IgD-negative memory B cell (primary cell): ENCODE data around the gene LCNL1. TPM values are rescaled to one million over a fixed set of nuclear protein-coding genes. Genes with fewer than 3 reads are reported as not detected.
A peak's percentile ranks its signal among the peaks of the same experiment; 100 is the strongest.

Source experiments
- H3K27ac Mint-ChIP-seq, 3 donors: one replicate each; pipeline ENCODE4 v1.8.0; 2020 to 2022; ENCODE audit warnings: mild to moderate bottlenecking in 3 of 3, mixed read lengths in 3 of 3, moderate library complexity in 1 of 3
- H3K27me3 Mint-ChIP-seq: one replicate; pipeline ENCODE4 v1.8.0; 2021; ENCODE audit warnings: mixed read lengths
- H3K36me3 Mint-ChIP-seq: one replicate; pipeline ENCODE4 v1.8.0; 2020; ENCODE audit warnings: mild to moderate bottlenecking, mixed read lengths
- H3K4me1 Mint-ChIP-seq, 3 donors: one replicate each; pipeline ENCODE4 v1.8.0; 2020 to 2022; ENCODE audit warnings: mixed read lengths in 3 of 3, mild to moderate bottlenecking in 1 of 3
- H3K4me3 Mint-ChIP-seq, 4 donors: one replicate each; pipeline ENCODE4 v1.8.0; 2020 to 2022; ENCODE audit warnings: mild to moderate bottlenecking in 4 of 4, mixed read lengths in 4 of 4, moderate library complexity in 3 of 4
- H3K9me3 Mint-ChIP-seq, 3 donors: one replicate each; pipeline ENCODE4 v1.8.0; 2020 to 2021; ENCODE audit warnings: mixed read lengths in 3 of 3, mild to moderate bottlenecking in 1 of 3
- polyA plus RNA-seq: library from polyadenylated mRNA; unstranded; fragments of 300-500 nt; fragmentation: Illumina TruSeq; gene quantifications from one replicate; pipeline ENCODE4 v1.2.3, GENCODE V29; 2021

Gene LCNL1
- polyA plus RNA-seq, 1 donor from 2014 or later, result not detected

DNA sequence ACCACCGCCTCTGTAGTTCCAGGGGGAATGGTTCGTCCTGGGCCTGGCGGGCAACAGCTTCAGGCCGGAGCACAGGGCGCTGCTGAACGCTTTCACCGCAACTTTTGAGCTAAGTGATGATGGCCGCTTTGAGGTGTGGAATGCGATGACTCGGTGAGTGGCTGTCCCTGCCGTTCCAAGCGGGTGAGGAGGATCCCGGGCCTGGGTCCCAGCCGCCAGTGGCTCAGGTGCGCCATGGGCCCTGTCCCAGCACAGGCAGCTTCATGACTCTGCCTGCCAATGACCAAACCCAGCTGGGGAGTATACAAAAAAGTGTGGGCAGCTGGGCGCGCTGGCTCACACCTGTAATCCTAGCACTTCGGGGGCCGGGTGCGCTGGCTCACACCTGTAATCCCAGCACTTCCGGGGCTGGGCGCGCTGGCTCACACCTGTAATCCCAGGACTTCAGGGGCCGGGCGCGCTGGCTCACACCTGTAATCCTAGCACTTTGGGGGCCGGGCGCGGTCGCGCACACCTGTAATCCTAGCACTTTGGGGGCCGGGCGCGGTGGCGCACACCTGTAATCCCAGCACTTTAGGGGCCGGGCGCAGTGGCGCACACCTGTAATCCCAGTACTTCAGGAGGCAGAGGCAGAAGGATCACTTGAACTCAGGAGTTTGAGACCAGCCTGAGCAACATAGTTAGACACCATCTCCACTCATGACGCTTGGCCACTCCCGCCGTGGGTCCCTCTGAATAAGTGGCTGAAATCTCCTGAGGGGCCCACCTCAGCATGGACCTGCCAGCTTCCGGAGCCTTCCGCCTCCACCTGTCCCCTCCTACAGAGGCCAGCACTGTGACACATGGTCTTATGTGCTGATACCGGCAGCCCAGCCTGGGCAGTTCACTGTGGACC lies 29.7 kb upstream of the LCNL1 start:
- Mint-ChIP-seq H3K4me3 (no peak overlapping the region), H3K27me3 (peaks cover 2% of the 10 kb centered on the region), H3K27ac (no peak overlapping the region), H3K4me1 (peaks cover 0 to 5% (median 4%) of the 10 kb centered on the region in 3 donors), H3K9me3 (no peaks in the 10 kb centered on the region), H3K36me3 (no peaks in the 10 kb centered on the region)

GRCh38 chr9:136953771-136954269 lies 29.0 kb upstream of the LCNL1 start:
- no peaks in the 10 kb centered on the region for H3K36me3 Mint-ChIP-seq
- H3K27me3 Mint-ChIP-seq, result peaks cover 3% of the 10 kb centered on the region
- no peaks in the 10 kb centered on the region for H3K9me3 Mint-ChIP-seq
- H3K4me1 Mint-ChIP-seq, result peaks cover 0 to 3% (median 2%) of the 10 kb centered on the region in 3 donors
- H3K27ac Mint-ChIP-seq, result no peak overlapping the region
- H3K4me3 Mint-ChIP-seq, result no peak overlapping the region

DNA sequence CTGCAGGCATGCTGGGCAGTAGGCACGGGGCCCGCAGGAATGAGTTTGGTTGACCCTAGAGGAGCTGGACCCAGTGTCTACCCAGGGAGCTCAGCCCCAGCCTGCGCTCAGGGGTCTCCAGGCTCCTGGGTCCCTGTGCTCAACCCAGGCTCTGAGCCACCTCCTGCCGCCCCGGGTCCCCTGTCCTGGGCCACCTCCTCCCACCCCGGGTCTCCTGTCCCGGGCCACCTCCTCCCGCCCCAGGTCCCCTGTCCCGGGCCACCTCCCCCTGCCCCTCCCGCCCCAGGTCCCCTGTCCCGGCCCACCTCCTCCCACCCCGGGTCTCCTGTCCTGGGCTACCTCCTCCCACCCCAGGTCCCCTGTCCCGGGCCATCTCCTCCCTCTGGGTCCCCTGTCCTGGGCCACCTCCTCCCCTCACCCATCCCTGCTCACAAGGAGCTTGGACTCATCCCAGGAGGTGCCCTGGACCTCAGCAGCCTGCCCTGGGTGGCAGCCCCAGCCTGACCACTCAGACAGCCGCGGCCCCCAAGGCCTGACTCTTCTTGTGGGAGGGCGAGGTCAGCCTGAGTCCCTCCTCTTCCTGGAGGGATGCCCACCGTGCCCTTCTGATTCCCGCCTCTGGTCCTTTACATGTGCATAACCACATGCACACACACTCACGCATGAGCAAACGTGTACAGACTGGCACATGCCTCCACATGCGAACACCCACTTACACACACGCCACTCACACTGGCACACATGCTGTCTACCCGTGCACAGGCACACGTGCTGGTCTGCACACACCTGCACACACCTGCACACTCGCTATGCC lies 28.3 kb upstream of the LCNL1 start:
- H3K4me3 Mint-ChIP-seq, result no peak overlapping the region
- no peak overlapping the region for H3K27ac Mint-ChIP-seq
- H3K27me3 Mint-ChIP-seq, result peaks cover 3% of the 10 kb centered on the region

GRCh38 chr9:136955202-136955942 lies 27.4 kb upstream of the LCNL1 start:
- Mint-ChIP-seq H3K9me3 (no peaks in the 10 kb centered on the region), H3K4me3 (peak overlapping the region in 1 of 4 donors; percentile 17), H3K36me3 (no peaks in the 10 kb centered on the region), H3K27me3 (peaks cover 3% of the 10 kb centered on the region), H3K4me1 (peaks cover 0 to 2% (median 0%) of the 10 kb centered on the region in 3 donors), H3K27ac (no peak overlapping the region)

More for the DNA sequence above, 28.3 kb upstream of the LCNL1 start:
- Mint-ChIP-seq H3K36me3 (no peaks in the 10 kb centered on the region), H3K4me1 (peaks cover 0 to 3% (median 0%) of the 10 kb centered on the region in 3 donors), H3K9me3 (no peaks in the 10 kb centered on the region)

DNA sequence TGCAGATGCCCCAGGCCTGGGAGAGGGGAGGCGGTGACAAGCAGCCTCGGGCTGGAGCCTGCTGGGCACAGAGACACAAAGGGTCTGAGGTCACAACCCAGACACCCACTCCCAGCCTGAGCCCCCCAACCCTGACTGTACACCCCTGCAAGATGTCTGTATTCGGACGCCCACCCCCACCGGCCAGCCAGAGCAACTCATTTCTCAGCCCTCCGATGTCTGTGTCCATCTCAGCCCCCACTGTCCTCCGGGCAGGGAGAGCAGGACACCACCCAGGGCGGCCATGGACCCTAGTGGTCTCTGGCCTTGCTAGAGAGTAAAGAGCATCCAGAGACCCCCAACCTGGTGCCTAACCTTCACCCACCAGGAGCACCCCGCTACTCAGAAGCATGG lies 26.9 kb upstream of the LCNL1 start:
- Mint-ChIP-seq H3K4me3 (peak overlapping the region in 1 of 4 donors; percentile 13), H3K27ac (no peak overlapping the region), H3K27me3 (peaks cover 3% of the 10 kb centered on the region), H3K4me1 (no peaks in the 10 kb centered on the region), H3K36me3 (no peaks in the 10 kb centered on the region), H3K9me3 (no peaks in the 10 kb centered on the region)

DNA sequence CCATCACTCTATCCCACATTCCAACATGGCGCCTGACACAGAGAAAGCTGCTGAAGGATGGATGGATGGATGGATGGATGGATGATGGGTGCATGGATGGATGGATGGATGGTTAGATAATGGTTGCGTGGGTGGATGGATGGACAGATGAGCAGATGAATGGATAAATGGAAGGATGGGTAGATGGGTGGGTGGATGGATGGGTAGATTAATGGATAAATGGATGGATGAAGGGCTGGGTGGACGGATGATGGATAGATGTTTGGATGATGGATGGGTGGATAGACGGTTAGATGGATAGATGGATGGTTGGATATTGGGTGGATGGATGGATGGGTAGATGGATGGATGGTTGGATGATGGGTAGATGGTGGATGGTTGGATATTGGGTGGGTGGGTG lies 26.2 kb upstream of the LCNL1 start:
- peaks cover 3% of the 10 kb centered on the region for H3K27me3 Mint-ChIP-seq
- no peaks in the 10 kb centered on the region for H3K4me1 Mint-ChIP-seq
- no peaks in the 10 kb centered on the region for H3K36me3 Mint-ChIP-seq
- H3K27ac Mint-ChIP-seq, result no peak overlapping the region
- peak overlapping the region in 1 of 4 donors; percentile 13 for H3K4me3 Mint-ChIP-seq
- no peaks in the 10 kb centered on the region for H3K9me3 Mint-ChIP-seq

- H3K4me1 Mint-ChIP-seq, result no peaks in the 10 kb centered on the region
- H3K27me3 Mint-ChIP-seq, result peaks cover 3% of the 10 kb centered on the region
- H3K27ac Mint-ChIP-seq, result no peak overlapping the region
- H3K36me3 Mint-ChIP-seq, result no peaks in the 10 kb centered on the region
- no peaks in the 10 kb centered on the region for H3K9me3 Mint-ChIP-seq
- no peak overlapping the region for H3K4me3 Mint-ChIP-seq
Measured at GRCh38 chr9:136957461-136957860, 25.3 kb upstream of the LCNL1 start.

DNA sequence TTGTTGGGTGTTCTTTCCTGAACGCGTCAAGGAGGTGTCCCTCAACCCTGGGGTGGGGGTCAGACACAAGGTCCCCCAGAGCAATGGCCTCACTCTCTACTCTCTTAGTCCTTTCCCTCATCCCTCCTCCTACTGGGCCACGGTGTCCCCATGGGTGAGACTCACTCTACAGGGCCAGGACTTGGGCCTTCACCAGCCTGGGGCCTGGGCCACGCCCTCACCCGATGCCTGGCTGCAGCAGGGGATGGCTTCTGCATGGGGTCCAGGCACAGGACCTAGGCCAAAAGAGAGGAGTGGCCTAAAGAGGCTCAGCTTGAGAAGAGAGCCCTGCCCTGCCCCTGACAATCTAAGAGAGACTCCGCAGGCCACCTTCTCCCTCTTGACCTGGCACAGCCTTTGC lies 24.9 kb upstream of the LCNL1 start:
- Mint-ChIP-seq H3K9me3 (no peaks in the 10 kb centered on the region), H3K4me1 (no peaks in the 10 kb centered on the region), H3K4me3 (no peak overlapping the region), H3K36me3 (no peaks in the 10 kb centered on the region), H3K27ac (no peak overlapping the region), H3K27me3 (peaks cover 3% of the 10 kb centered on the region)

GRCh38 chr9:136958473-136958872 lies 24.3 kb upstream of the LCNL1 start:
- peaks cover 3% of the 10 kb centered on the region for H3K27me3 Mint-ChIP-seq
- no peaks in the 10 kb centered on the region for H3K36me3 Mint-ChIP-seq
- H3K27ac Mint-ChIP-seq, result no peak overlapping the region
- H3K4me3 Mint-ChIP-seq, result peak overlapping the region in 1 of 4 donors; percentile 39
- no peaks in the 10 kb centered on the region for H3K4me1 Mint-ChIP-seq
- no peaks in the 10 kb centered on the region for H3K9me3 Mint-ChIP-seq

- H3K27me3 Mint-ChIP-seq, result peaks cover 3% of the 10 kb centered on the region
- peak overlapping the region in 1 of 4 donors; percentile 51 for H3K4me3 Mint-ChIP-seq
- H3K9me3 Mint-ChIP-seq, result no peaks in the 10 kb centered on the region
- no peak overlapping the region for H3K27ac Mint-ChIP-seq
- H3K4me1 Mint-ChIP-seq, result no peaks in the 10 kb centered on the region
- H3K36me3 Mint-ChIP-seq, result no peaks in the 10 kb centered on the region
Measured at GRCh38 chr9:136958898-136959850, 23.6 kb upstream of the LCNL1 start.

- no peaks in the 10 kb centered on the region for H3K36me3 Mint-ChIP-seq
- H3K27ac Mint-ChIP-seq, result peak overlapping the region in 1 of 3 donors; percentile 84
- H3K9me3 Mint-ChIP-seq, result no peaks in the 10 kb centered on the region
- peaks cover 0 to 5% (median 2%) of the 10 kb centered on the region in 3 donors for H3K4me1 Mint-ChIP-seq
- H3K27me3 Mint-ChIP-seq, result peaks cover 3% of the 10 kb centered on the region
- peak overlapping the region in 1 of 4 donors; percentile 60 for H3K4me3 Mint-ChIP-seq
Measured at GRCh38 chr9:136960212-136960937, 22.4 kb upstream of the LCNL1 start.

DNA sequence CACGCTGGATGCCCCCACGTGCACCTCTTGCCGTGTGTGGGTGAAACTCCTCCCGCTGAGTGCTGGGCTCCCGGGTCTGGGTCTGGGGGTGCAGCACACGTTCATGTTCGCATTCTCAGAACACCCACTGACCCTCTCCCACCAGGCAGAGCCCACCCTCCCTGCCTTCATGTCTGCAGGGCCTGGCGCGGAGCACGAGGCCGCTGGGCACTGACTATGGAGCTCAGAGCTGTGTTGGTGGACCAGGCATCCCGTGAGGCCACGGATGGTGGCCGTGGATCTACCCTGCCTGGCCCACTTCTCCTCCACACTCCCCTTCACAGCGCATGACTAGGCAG lies 21.9 kb upstream of the LCNL1 start:
- peaks cover 4 to 9% (median 5%) of the 10 kb centered on the region in 3 donors for H3K4me1 Mint-ChIP-seq
- no peaks in the 10 kb centered on the region for H3K9me3 Mint-ChIP-seq
- H3K4me3 Mint-ChIP-seq, result no peak overlapping the region
- H3K27me3 Mint-ChIP-seq, result peaks cover 7% of the 10 kb centered on the region
- H3K27ac Mint-ChIP-seq, result no peak overlapping the region
- H3K36me3 Mint-ChIP-seq, result no peaks in the 10 kb centered on the region

DNA sequence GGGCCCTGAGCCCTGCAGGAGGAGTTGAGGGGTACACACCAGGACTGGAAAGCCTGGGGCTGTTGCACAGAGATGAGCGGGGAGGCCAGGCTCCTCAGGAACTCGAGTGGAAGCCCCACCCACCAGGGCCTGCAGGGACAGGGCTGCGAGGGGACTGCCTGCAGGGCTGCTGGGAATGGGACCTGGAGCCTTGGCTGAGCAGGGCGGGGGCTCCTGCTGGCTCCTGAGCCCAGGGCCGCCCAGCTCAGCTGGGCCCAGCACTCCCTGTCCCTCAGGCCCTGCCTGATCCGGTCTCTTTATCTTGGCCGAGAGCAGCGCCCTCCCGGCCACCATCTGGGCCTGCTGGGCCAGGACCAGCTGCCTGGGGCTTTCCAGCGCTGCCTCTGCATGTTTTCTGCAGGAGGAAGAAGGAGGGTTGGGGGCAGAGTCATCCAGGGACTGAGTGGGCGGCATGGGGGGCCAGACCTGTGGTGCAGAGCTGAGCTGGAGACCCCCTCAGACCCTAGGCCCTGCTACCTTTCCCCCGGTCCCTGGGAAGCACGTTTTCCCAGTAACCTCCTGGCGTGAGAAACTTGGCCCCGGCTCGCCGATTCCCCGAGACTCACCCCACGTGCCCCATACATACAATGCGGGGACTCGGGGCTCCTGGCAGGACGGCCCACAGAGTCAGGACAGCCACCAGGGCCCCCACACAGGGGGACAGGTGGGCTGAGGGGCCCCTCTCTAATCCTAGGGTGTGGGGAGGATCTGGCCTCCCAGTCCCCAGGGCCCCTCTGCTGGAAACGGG lies 21.3 kb upstream of the LCNL1 start:
- peaks cover 11% of the 10 kb centered on the region for H3K27me3 Mint-ChIP-seq
- no peak overlapping the region for H3K27ac Mint-ChIP-seq
- H3K36me3 Mint-ChIP-seq, result no peaks in the 10 kb centered on the region
- no peak overlapping the region for H3K4me3 Mint-ChIP-seq
- H3K4me1 Mint-ChIP-seq, result peaks cover 5 to 15% (median 6%) of the 10 kb centered on the region in 3 donors
- no peaks in the 10 kb centered on the region for H3K9me3 Mint-ChIP-seq
